Endothelial cell (in vitro differentiated cells): ENCODE data around the gene LDHAL6B. TPM values are rescaled to one million over a fixed set of nuclear protein-coding genes. Genes with fewer than 3 reads are reported as not detected.

Experiments used
- DNase-seq: peaks from one replicate; pipeline ENCODE4 v3.0.0; 2021; ENCODE audit warnings: low spot score
- H3K27ac Mint-ChIP-seq: one replicate; pipeline ENCODE4 v1.8.0; 2021; ENCODE audit warnings: mixed read lengths, inconsistent platforms; ENCODE audit not compliant: unreplicated experiment
- H3K27me3 Mint-ChIP-seq: one replicate; pipeline ENCODE4 v1.8.0; 2021; ENCODE audit warnings: mild to moderate bottlenecking, moderate library complexity, mixed read lengths, inconsistent platforms; ENCODE audit not compliant: unreplicated experiment
- H3K36me3 Mint-ChIP-seq: one replicate; pipeline ENCODE4 v1.8.0; 2021; ENCODE audit warnings: mild to moderate bottlenecking, low read depth, mixed read lengths, inconsistent platforms; ENCODE audit not compliant: unreplicated experiment
- H3K4me1 Mint-ChIP-seq: one replicate; pipeline ENCODE4 v1.8.0; 2021; ENCODE audit warnings: mild to moderate bottlenecking, mixed read lengths, inconsistent platforms; ENCODE audit not compliant: unreplicated experiment
- H3K4me3 Mint-ChIP-seq: one replicate; pipeline ENCODE4 v1.8.0; 2021; ENCODE audit warnings: mild to moderate bottlenecking, mixed read lengths, inconsistent platforms; ENCODE audit not compliant: unreplicated experiment
- H3K9me3 Mint-ChIP-seq: one replicate; pipeline ENCODE4 v1.8.0; 2021; ENCODE audit warnings: mixed read lengths, inconsistent platforms; ENCODE audit not compliant: unreplicated experiment
- CTCF ChIP-seq: fragments of 200-600 bp; sonication (generic); IDR thresholded peaks from one replicate; pipeline ENCODE4 v1.5.0; 2021; ENCODE audit warnings: antibody characterized with exemption; ENCODE audit not compliant: unreplicated experiment
- long read RNA-seq: library from polyadenylated mRNA; unstranded; transcript quantifications from one replicate; pipeline ENCODE4 v2.0.0, GENCODE V29; 2020; ENCODE audit not compliant: unreplicated experiment
- total RNA-seq: library from RNA; stranded (reverse); fragmentation: NEBNext Ultra II Directional; extraction: Animal tissue kit (Norgen Biotek cat#: 25700); gene quantifications from one replicate; pipeline ENCODE4 v1.2.1, GENCODE V29; 2021; ENCODE audit not compliant: unreplicated experiment

The LDHAL6B gene
- not detected for total RNA-seq
- long read RNA-seq, result 0 reads

GRCh38 chr15:59206623-59207183 lies at the start of gene LDHAL6B:
LDHAL6B (plus strand) TSS chr15:59206843; CDS start chr15:59206941, 98 bp downstream.
- H3K4me1 Mint-ChIP-seq, result no peaks in the 10 kb centered on the region
- H3K4me3 Mint-ChIP-seq, result peak within 1 kb of the TSS; percentile 54
- no peaks in the 10 kb centered on the region for H3K9me3 Mint-ChIP-seq

GRCh38 chr15:59157396-59157795 lies 49.2 kb upstream of the LDHAL6B start:
- Mint-ChIP-seq H3K27ac (no peak overlapping the region), H3K36me3 (peaks cover 43% of the 10 kb centered on the region), H3K9me3 (no peaks in the 10 kb centered on the region), H3K4me3 (no peak overlapping the region), H3K27me3 (no peaks in the 10 kb centered on the region), H3K4me1 (peaks cover 8% of the 10 kb centered on the region)
- DNase-seq, result no peak
- no peak for TF ChIP-seq CTCF

More at GRCh38 chr15:59206623-59207183, at the start of gene LDHAL6B:
- peaks cover 51% of the 10 kb centered on the region for H3K36me3 Mint-ChIP-seq
- TF ChIP-seq CTCF, result no peak
- peaks cover 2% of the 10 kb centered on the region for H3K27me3 Mint-ChIP-seq
- no peak for DNase-seq
- H3K27ac Mint-ChIP-seq, result no peak within 1 kb of the TSS

- H3K4me3 Mint-ChIP-seq, result no peak overlapping the region
- H3K27ac Mint-ChIP-seq, result no peak overlapping the region
- no peak for DNase-seq
- peaks cover 42% of the 10 kb centered on the region for H3K36me3 Mint-ChIP-seq
- H3K9me3 Mint-ChIP-seq, result no peaks in the 10 kb centered on the region
- no peaks in the 10 kb centered on the region for H3K27me3 Mint-ChIP-seq
- TF ChIP-seq CTCF, result no peak
- H3K4me1 Mint-ChIP-seq, result peaks cover 8% of the 10 kb centered on the region
Observed at GRCh38 chr15:59157840-59158700, 48.6 kb upstream of the LDHAL6B start.

GRCh38 chr15:59158701-59159034 lies 48.0 kb upstream of the LDHAL6B start:
- no peak for TF ChIP-seq CTCF

GRCh38 chr15:59159210-59159609 lies 47.4 kb upstream of the LDHAL6B start:
- H3K27me3 Mint-ChIP-seq, result no peaks in the 10 kb centered on the region
- H3K27ac Mint-ChIP-seq, result no peak overlapping the region
- DNase-seq, result no peak
- no peaks in the 10 kb centered on the region for H3K9me3 Mint-ChIP-seq
- peaks cover 8% of the 10 kb centered on the region for H3K4me1 Mint-ChIP-seq
- no peak for TF ChIP-seq CTCF
- H3K4me3 Mint-ChIP-seq, result no peak overlapping the region
- H3K36me3 Mint-ChIP-seq, result peaks cover 38% of the 10 kb centered on the region

More at GRCh38 chr15:59158701-59159034, 48.0 kb upstream of the LDHAL6B start:
- Mint-ChIP-seq H3K36me3 (peaks cover 38% of the 10 kb centered on the region), H3K4me3 (no peak overlapping the region), H3K4me1 (peaks cover 8% of the 10 kb centered on the region), H3K9me3 (no peaks in the 10 kb centered on the region), H3K27ac (no peak overlapping the region), H3K27me3 (no peaks in the 10 kb centered on the region)
- DNase-seq, result no peak
